ENCODE measurements around the gene NOC4L.
"Not testable (repeated sequence)": the region's sequence is repeated elsewhere in the genome, so short reads cannot be mapped to it uniquely, and the experiment has no call there.

Gene NOC4L

DNA sequence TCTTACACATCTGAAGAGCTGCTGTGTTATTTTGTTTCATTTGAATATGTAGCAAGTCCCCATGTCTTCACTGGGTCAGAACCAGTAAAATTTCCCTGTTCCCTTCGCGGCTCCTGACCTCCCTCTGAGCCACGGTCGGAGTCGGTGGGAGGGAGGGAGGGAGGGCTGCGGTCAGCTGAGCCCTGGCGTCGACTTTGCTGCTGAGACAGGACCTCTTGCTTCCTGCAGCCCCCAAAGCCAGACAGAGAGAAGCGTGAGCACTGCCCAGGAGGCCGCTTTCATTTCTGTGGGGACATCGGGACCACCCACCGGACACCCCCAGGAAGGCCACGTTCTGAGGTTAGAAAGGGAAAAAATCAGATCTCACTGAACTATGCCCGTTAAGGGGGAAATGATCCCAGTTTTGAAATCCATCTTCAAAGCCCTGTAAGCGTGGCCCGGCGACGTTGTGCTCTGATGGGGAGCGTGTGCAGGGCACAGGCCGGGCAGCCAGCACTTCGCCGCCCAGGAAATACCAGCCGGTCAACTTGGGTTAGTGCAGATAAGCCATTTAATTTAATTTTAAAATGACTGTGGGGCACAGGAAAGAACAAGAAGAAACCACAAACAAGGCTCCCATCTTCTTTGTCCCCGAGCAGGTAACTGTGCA is 42.1 kb downstream of the NOC4L start:
- DNase-seq = no peak

DNA sequence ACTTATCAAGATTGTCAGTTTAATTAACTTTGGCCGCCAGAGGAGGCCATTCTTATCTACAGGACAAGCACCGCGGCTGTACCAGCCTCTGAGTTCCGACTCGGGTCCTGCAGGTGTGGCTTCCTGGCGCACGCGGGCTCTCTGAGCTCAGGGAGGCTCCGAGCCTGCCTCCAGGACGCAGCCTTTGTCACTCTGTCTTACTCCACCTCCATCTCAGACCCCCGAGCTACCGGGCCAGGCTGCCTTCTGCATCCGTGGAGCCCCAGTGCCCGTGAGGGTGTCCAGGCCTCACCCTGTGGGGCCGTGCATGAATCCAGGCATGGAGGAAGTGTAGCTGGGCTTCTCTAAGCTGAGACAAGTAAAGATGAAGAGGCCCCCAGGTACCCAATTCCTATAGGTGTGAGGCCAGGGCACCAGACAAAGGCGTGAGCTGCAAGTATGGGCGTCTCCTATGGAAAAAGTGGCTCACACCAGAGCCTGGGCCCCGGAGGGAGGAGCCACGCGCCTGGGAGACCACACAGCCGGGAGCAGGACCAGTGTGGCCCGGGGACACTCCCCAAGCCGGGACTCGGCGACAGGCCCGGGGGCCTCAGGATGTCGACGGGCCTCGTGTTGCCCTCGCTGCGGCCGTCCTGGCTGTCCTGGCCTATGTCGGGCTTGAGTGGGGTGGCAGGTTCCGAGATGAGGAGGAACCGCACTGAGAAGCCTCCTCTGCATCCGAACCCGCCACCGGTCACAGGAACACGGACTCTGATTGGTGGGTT is 42.8 kb downstream of the NOC4L start:
- DNase-seq = no peak

DNA sequence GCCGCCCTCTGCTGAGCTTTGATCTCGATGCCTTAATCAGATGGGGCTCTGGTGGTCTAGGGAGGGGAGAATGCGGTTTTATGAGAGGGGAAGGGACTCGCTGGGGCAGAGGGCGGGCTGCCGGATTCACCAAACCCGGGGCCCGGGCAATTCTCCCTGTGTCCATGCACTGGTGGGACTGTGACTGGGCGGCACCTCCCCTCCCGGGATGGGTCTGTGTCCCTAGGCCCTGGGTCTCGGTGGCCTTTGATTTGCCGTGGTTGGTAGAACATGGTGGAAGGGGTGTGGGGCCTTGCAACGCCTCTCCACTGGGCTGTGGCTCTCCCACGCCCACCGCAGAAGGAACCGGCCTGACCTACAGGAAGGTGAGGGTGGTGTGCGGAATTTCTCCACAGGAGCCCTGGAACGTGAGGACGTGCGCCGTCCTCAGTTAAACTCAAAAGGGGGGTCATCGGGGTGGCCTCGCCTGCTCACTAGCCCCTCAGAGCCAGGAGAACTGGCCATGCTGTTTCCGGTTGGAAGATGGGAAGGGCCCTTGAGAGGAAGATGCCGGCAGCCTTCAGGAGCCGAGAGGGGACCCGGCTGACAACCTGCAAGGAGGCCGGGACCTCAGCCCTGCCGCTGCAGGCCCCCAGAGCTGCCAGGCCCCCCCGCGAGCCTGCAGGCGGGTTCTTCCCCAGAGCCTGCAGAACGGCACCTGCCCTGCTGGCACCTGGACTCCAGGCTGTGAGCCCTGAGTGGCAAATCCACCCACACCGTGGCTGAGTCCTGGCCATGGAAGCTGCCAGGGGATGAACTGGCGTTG is 43.6 kb downstream of the NOC4L start:
- DNase-seq = no peak

DNA sequence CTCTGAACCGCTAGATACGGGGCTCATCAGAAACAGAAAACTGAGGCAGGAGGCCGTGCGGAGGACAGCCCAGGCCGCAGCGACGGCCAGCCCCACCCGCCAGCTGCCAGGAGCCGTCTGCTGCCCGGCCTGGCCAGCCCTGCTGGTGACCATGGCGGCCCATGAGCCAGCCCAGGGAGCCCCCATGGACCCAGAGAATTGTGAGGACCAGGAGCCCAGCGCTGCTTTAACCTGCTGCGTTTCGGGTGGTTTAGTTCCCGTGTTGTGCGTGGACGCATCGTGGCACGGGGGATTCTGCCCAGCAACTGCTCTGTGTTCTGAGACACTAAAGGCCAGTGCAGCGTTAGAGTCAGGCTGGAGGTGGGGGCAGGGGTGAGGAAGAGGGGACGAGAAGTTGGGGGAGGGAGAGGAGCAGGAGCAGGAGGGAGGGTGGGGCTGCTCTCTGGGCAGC is 44.2 kb downstream of the NOC4L start:
- no peak for DNase-seq

DNA sequence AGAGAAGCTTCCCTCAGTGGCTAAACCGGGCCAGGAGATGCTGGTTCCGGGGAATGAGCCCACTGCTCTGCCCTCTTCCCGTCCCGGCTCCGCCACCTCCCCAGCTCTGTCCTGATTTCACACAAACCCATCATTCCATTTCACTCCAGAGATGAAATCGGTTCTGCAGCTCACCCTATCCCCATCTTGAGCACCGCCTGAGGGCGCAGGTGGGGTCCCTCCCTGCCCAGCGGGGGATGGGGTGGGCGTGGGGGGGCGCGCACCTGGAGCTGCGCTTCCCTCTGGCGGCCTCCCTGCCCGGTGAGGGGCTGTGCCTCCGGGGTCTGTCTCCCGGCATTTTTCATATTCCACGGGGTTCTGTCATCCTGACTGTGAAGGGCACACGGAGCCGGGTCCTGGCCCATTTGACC is 44.7 kb downstream of the NOC4L start:
- no peak for DNase-seq

DNA sequence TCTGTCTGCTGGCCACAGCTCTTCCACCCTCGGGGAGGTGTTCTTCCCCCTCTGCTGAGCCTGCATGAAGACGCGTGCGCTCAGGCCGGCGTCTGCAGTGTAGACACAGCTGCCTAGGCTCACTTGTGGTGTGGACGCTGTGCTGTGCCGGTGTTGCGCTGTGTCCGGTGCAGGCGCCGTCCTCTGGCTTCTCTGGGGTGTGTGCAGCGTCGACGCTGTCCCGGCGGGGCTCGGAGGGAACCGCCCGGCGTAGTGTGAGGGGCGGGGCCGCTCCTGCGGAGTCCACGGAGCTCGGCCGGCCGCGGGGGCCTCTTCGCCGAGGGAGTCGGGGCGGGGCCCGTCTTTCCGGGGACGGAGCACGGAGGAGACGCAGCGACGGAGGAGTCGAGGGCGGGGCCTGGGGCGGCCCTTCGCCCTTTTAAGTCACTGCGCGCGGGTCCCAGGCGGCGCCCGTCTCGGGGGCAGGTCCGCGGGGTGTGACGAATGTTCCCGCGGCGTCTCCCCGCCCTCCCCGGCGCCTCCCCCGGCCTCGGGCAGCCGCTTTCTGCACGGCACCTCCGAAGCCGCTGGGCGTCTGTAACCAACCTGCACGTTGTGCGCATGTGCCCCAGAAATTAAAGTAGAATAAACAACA is 45.2 kb downstream of the NOC4L start:
- DNase-seq = peak; percentile 89

DNA sequence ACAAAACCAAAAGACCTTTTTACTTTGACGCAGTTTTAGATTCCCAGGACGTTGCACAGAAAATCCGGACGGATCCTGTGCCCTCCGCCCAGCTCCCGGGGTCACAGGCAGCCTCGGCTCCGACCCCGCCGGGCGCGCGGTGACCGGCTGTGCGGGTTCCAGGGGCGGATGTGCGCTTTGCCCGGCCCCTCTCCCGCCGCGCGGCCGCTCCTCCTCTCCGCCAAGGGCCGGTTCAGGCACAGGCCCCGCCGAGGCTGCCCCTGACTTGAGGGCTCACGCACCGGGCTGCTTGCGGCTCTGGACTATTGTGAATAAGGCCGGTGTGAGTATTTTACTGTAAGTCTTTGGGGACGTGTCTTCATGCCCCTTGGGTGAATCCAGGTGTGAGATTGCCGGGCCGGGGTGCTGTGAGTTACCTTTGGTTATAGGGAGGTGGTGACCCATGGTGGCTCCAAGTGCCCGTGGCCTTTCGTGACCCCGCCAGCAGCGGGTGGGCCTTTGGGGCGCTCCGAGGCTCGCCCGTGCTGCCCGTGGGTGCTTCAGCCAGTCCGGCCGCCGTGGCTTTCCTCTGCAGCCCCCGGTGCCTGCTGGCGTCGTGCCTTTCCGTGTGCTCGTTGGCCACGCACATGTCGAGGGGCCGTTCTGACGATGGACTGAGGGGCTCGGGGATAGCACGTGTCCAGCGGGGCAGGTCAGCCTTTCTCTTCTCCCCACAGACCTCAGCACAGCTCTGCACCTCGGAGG is 45.9 kb downstream of the NOC4L start:
- DNase-seq = peak; percentile 64

DNA sequence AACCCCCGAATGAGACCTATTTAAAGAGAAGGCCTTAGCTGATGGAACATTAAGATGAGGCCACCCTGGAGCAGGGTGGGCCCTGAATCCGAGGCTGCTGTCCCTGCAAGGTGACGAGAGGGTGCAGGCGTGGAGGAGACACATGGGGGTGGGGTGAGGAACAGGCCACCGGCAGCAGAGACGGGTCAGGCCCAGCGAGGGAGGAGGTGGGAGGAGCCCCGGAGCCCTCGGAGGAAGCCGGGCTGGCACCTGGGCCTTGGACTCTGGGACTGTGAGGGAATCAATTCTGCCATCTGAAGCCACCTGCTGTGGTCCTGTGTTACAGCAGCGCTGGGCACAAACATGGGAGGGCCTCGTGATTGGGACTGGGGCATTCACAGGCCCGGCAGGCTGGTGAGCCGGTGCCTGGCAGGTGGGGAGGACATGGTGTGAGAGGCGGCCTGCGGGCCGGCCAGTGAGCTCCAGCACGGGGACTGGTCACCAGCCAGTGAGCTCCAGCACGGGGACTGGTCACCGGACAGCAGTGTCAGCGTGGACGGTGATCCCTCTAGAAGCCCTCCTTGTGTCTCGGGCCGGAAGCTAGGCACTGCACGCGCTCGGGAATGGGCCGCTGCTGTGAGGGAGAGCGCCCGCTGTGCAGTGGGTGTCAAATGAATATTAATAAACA is 46.7 kb downstream of the NOC4L start:
- DNase-seq = no peak

DNA sequence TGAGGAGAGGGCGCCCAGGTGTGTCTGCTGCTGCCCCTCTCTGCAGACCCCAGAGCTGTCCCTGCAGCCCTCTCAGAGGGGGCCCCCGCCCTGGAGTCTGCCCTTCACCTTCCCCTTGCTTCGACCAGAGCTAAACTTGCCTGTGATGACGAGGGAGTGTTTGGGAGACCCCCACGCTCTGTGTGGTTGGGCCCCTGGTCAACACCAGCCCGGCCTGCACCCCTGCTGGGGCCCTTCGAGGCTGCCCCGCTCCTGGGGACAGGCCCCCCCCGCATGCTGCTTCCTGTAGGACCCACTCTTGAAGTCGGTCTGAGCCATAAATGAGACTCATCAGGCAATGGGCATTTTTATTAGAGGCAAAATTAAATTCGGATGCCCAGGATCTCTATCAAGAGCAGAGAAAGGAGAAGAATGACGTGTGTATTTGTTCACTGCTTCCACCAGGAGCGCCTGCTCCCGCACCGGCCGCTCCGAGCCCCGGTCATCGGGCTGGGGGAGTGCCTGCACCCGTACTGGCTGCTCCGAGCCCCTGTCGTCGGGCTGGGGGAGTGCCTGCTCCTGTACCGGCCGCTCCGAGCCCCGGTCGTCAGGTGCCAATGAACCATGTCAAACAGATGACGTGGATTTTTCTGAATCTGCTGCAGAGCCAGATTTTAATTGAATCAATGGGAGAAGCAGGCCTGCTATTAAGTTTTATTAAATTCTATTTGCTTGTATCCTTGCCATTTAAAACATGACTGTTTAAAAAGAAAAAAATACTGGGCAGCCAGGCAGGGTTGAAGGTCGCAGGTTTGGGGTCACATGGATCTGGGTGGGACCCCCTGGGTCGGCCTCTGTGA is 47.7 kb downstream of the NOC4L start:
- DNase-seq = no peak

DNA sequence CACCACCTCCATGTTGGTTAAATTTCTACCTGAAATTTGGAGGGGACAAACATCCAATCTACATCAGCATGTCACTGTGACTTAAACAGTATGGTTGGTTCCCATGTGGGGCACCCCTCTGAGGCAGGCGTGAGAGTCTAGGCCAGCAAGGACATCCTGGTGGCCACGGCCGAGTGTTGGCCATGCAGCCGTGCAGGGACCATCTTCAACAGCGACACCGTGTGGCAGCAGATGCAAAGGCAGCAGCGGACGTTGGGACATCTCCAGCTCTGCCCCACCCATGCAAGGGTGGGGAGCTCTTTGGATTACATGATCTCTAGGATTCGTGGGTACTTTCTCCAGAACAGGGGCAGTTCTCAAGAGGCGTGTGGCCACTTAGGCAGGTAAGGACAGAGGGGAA is 49.8 kb downstream of the NOC4L start:
- peak; percentile 58 for DNase-seq

DNA sequence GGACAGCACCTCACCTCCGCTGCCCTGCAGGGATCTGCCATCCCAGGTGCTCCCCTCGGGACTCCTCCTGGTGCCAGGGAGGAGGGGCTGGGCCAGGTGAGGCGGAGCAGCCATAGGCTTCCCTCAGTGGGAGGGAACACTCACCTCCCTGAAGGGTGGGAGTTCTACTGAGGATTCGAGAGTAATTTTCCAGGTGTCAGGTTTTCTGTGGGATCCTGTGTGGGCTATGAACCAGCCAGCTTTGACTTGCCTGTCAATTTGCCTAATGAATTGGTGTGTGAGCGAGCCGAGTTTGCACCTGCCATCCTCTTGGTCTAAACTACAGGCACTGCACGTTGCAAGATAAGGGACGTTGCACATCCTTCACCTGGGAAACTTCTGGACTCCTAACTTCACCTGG is 50.3 kb downstream of the NOC4L start:
- no peak for DNase-seq

DNA sequence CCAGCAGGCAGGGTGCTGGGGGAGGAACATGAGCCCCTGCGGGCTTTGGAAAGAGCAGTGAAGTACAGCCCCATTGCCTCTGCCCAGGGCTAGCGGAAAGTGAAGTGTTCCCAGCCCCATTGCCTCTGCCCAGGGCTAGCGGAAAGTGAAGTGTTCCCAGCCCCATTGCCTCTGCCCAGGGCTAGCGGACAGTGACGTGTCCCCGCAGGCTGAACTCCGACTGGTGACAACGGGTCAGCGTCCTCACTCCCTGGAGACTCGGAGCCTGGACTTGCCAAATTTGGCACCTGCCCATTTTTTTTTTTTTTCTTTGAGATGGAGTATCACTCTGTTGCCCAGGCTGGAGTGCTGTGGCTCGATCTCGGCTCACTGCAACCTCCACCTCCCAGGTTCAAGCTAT is 51.0 kb downstream of the NOC4L start:
- not testable (repeated sequence) for DNase-seq

DNA sequence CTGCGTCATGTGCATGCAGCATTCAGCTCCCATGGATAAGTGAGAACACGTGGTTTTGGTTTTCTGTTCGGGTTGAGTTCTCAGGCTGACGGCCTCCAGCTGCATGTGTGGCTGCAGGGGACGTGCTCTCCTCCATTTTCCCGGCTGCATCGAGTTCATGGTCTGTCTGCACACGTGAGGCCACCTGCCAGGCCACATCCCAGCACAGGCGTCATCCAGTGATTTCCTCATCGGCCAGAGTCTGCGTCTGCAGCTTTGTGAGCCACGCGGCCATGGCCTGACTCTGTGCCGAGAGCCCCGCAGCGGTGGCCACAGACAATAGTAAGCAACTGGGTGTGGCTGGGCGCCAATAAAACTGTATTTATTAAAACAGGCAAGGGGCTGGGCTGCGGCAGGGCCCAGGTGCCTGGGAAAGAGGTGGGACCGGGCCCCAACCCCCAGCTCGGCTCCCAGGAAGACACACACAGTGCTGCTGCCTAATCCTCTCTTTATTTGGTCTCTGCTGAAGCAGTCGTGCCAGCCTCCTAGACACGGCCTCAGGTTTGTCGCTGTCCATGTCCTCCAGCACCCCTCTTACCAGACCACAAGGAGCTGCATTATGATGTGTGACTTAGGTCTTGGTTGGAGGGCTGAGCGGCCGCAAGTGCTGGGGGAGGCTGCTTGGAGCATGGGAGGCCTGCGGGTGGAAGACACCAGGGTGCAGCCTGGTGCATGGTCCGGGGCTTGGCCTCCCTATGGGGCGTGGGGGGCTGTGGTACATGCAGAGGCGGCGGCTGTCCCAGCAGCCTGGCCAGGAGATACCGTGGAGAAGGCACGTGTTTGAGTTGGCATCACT is 52.0 kb downstream of the NOC4L start:
- no peak for DNase-seq

DNA sequence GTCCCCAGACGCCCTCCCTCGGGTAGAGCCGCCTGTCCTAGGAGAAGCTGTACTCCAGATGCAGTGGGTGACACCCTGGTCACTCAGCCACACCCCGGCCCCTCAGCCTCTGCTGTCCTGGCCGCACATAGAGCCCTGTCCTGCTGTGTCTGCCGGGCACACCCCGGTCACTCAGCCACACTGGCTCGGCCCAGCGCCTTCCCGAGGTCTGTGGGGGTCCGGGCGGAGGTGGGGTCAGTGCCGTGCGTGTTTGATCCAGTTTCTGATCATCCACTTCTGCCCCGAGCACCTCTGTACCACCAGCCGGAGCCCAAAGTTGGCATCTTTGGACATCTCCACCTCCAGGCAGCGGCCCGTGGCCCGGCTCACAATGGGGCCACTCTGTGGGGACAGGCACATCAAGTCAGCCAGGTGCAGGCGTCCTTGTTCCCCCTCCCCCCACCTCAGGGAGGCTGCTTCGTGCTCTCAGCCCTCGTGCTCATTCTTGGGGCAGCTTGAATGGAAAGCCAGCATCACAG is 52.7 kb downstream of the NOC4L start:
- DNase-seq = no peak

DNA sequence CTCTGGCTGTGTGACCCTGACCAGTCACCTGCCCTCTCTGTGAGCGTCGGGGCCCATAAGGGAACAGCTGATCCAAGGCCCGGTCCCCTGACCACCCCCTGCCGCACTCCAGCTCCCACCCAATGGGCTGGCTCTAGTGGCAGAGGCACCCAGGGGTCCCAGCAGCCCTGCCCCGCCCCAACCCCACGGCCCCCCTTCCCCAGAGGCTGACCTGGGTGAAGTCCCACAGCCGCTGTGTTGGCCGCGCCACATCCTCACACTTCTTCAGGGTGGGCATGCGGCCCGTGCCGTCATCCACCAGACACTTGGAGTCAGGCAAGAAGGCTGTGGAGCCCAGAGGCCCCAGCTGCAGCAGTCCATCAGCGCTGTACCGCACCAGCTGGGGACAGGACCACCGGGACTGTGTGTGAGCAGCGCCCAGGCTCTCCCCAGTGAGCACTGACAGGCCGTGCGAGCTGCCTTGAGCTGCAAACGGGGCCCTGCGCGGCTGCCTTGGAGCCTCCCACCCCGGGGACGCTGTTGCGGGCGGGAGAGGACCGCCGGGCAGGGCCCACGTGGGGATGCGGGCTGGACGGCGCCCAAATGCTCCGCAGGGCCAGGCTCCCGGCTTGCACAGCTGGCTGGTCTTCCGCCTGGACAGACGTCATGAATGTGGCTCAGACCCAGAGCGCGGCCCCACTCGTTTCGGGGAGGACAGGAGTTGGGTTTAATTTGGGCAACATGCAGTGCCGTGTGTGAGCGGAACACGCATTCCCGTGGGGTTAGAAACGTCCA is 53.5 kb downstream of the NOC4L start:
- no peak for DNase-seq

DNA sequence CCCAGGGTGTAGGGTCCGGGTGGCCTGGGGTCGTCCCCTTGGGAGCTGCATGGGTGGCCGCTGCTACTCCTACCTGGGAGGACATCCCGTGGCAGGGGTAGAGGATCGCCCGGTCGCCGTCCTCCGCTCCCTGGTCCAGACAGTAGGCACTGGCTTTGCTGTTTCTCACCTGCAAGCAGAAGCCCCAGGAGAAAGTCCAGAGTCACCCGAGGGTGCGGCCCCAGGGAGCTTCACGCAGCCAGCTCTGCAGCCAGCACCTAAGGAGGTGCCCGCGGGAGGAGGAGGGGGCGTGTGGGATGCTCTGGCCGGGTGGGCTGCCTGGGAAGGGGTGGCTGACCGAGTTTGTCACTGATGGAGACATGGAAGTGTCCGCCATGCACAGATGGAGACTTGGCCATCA is 54.8 kb downstream of the NOC4L start:
- DNase-seq = no peak

DNA sequence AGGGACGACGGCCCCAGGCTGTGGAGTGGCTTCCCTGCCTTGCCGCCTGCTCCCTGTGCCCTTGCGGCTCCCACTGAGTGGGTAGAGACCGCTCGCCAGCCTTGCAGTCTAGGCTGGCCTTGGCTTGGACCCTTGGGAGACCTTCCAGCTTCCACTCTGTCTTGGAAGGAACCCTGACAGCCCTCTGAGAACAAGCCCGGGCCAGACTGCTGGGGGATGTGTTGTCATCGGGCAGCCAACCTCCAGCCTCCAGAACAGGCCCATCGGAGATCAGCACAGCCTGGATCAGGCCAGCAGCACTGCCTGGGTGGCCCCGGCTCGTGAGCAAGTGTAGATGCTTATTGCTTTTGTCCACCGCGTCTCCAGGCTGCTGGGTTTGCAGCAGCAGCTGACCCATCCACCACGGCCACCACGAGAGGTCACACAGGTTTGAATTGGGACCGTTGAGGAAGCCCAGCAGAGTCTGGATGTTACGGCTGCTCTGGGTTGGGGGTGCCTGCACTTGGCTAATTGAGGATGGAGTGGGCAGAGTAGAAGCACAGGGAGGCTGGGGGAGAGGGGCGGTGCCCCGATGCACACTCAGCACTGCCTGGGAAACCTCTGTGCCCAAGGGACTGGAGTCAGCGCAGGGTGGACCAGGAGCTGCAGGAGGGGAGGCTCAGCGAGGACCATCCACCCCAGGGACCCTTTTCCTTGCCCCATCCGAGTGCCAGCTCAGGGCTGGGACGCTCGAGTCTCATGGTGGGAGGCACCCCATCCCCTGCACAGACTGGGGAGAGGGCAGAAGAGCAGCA is 55.5 kb downstream of the NOC4L start:
- no peak for DNase-seq

DNA sequence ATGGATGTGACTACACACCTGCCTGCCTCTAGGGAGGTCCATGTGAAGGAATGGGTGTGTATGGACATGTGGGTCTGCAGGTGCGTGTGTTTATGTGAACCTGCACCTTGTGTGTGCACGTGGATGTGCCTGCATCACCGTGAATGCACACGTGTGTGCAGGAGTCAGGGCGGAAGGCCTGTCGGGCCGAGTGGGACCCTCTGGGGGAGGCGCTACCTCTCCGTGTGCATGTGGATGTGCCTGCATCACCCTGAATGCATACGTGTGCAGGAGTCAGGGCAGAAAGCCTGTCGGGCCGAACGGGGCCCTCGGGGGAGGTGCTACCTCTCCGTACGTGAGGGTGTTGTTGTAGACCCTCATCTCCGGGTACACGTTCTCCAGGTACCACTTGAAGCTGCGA is 56.5 kb downstream of the NOC4L start:
- no peak for DNase-seq
